GM03348 (cell line): ENCODE data around the gene OR51S1.
"Not testable (repeated sequence)": the region's sequence is repeated elsewhere in the genome, so short reads cannot be mapped to it uniquely, and the experiment has no call there.

Source experiments
- DNase-seq: peaks from one replicate; pipeline ENCODE4 v3.0.0; 2012; ENCODE audit warnings: low spot score

OR51S1 gene

GRCh38 chr11:4848908-4849532 is at the start of gene OR51S1:
Gene OR51S1 (minus strand): TSS chr11:4849208. CDS start chr11:4849208, 0 bp downstream.
- no peak for DNase-seq

- DNase-seq, result peak; percentile 60
Observed at GRCh38 chr11:4891996-4892640, 43.1 kb upstream of the OR51S1 start.

GRCh38 chr11:4890279-4890678 is 41.3 kb upstream of the OR51S1 start:
- no peak for DNase-seq

- DNase-seq, result no peak
Observed at GRCh38 chr11:4887591-4887990, 38.6 kb upstream of the OR51S1 start.

- DNase-seq, result no peak
Observed at GRCh38 chr11:4886186-4886585, 37.2 kb upstream of the OR51S1 start.

GRCh38 chr11:4884361-4884760 is 35.4 kb upstream of the OR51S1 start:
- no peak for DNase-seq

GRCh38 chr11:4882543-4882942 is 33.5 kb upstream of the OR51S1 start:
- DNase-seq, result no peak

GRCh38 chr11:4881860-4882500 is 33.0 kb upstream of the OR51S1 start, which contains the start of gene OR51T1:
Gene OR51T1 (plus strand): TSS chr11:4881900. CDS start chr11:4881900, 0 bp downstream.
- DNase-seq, result no peak

- DNase-seq, result no peak
Observed at GRCh38 chr11:4881188-4881587, 32.2 kb upstream of the OR51S1 start.

- no peak for DNase-seq
Observed at GRCh38 chr11:4865855-4866254, 16.8 kb upstream of the OR51S1 start.

GRCh38 chr11:4863876-4864275 is 14.9 kb upstream of the OR51S1 start:
- no peak for DNase-seq

GRCh38 chr11:4862447-4863236 is 13.6 kb upstream of the OR51S1 start:
- no peak for DNase-seq

- not testable (repeated sequence) for DNase-seq
Observed at GRCh38 chr11:4854286-4854685, 5.3 kb upstream of the OR51S1 start.

- DNase-seq, result no peak
Observed at GRCh38 chr11:4851033-4851432, 2.0 kb upstream of the OR51S1 start.

- no peak for DNase-seq
Observed at GRCh38 chr11:4839851-4840549, 9.0 kb downstream of the OR51S1 start.

GRCh38 chr11:4830909-4831308 is 18.1 kb downstream of the OR51S1 start:
- DNase-seq, result no peak

GRCh38 chr11:4830346-4830745 is 18.7 kb downstream of the OR51S1 start:
- DNase-seq, result no peak

GRCh38 chr11:4826425-4826824 is 22.6 kb downstream of the OR51S1 start:
- DNase-seq, result no peak

- DNase-seq, result no peak
Observed at GRCh38 chr11:4825132-4825531, 23.9 kb downstream of the OR51S1 start.

- no peak for DNase-seq
Observed at GRCh38 chr11:4821021-4821420, 28.0 kb downstream of the OR51S1 start, which contains the start of gene OR51F2. Gene OR51F2 (plus strand): TSS chr11:4821321. CDS start chr11:4821422, 101 bp downstream.

GRCh38 chr11:4809246-4809645 is 39.8 kb downstream of the OR51S1 start:
- no peak for DNase-seq

- DNase-seq, result no peak
Observed at GRCh38 chr11:4808476-4808875, 40.5 kb downstream of the OR51S1 start.
